GM23248 (cell line): ENCODE data around the gene RADX. TPM values are rescaled to one million over a fixed set of nuclear protein-coding genes. Genes with fewer than 3 reads are reported as not detected.

Experiments used
- DNase-seq: peaks from one replicate; pipeline ENCODE4 v3.0.0-alpha.2; 2015
- H2AFZ ChIP-seq: fragments of 200-600 bp; sonication (generic); 2 replicates; pipeline ENCODE4 v1.6.1; 2016; ENCODE audit warnings: antibody characterized with exemption
- H3F3A ChIP-seq: fragments of 200-600 bp; sonication (generic); 2 replicates; pipeline ENCODE4 v1.6.1; 2016; ENCODE audit warnings: mild to moderate bottlenecking, antibody characterized with exemption, mixed run types; ENCODE audit not compliant: insufficient read depth
- H3K27ac ChIP-seq: fragments of 200-600 bp; sonication (generic); 2 replicates; pipeline ENCODE4 v1.5.1; 2016; ENCODE audit warnings: mild to moderate bottlenecking
- H3K27me3 ChIP-seq: fragments of 200-600 bp; sonication (generic); replicated peaks from 2 replicates; pipeline ENCODE4 v1.6.1; 2016; ENCODE audit warnings: mild to moderate bottlenecking; ENCODE audit not compliant: insufficient read depth
- H3K36me3 ChIP-seq: fragments of 200-600 bp; sonication (generic); 2 replicates; pipeline ENCODE4 v1.6.1; 2016; ENCODE audit warnings: low read depth, mild to moderate bottlenecking
- H3K4me1 ChIP-seq: fragments of 200-600 bp; sonication (generic); 2 replicates; pipeline ENCODE4 v1.6.1; 2016; ENCODE audit warnings: mild to moderate bottlenecking; ENCODE audit not compliant: insufficient read depth
- H3K4me2 ChIP-seq: fragments of 200-600 bp; sonication (generic); one replicate; pipeline ENCODE4 v1.6.1; 2016; ENCODE audit warnings: mild to moderate bottlenecking; ENCODE audit not compliant: unreplicated experiment
- H3K4me3 ChIP-seq: fragments of 200-600 bp; sonication (generic); 2 replicates; pipeline ENCODE4 v1.5.1; 2016; ENCODE audit warnings: mild to moderate bottlenecking
- H3K79me2 ChIP-seq: fragments of 200-600 bp; sonication (generic); 2 replicates; pipeline ENCODE4 v1.6.1; 2016; ENCODE audit warnings: mild to moderate bottlenecking; ENCODE audit not compliant: insufficient read depth
- H3K9ac ChIP-seq: fragments of 200-600 bp; sonication (generic); 2 replicates; pipeline ENCODE4 v1.6.1; 2016; ENCODE audit warnings: mild to moderate bottlenecking
- H3K9me2 ChIP-seq: fragments of 200-600 bp; sonication (generic); 2 replicates; pipeline ENCODE4 v1.6.1; 2016; ENCODE audit warnings: mixed run types, mild to moderate bottlenecking, moderate library complexity; ENCODE audit not compliant: insufficient read depth
- H3K9me3 ChIP-seq: fragments of 200-600 bp; sonication (generic); one replicate; pipeline ENCODE4 v1.6.1; 2017; ENCODE audit warnings: low read depth
- H4K20me1 ChIP-seq: fragments of 200-600 bp; sonication (generic); 2 replicates; pipeline ENCODE4 v1.6.0; 2016; ENCODE audit not compliant: insufficient read depth
- EZH2 ChIP-seq: fragments of 200-600 bp; sonication (generic); IDR thresholded peaks from 2 replicates; pipeline ENCODE4 v1.6.1; 2018; ENCODE audit warnings: antibody characterized with exemption, mild to moderate bottlenecking; ENCODE audit not compliant: insufficient read depth, poor library complexity, severe bottlenecking
- EZH2phosphoT487 ChIP-seq: fragments of 200-600 bp; sonication (generic); IDR thresholded peaks from 2 replicates; pipeline ENCODE4 v1.6.1; 2018; ENCODE audit warnings: antibody characterized with exemption, moderate library complexity, mild to moderate bottlenecking, low read depth; ENCODE audit not compliant: insufficient read depth
- WGBS, 2 experiments: methylation state at CpG; one replicate each; pipeline ENCODE4 v1.1.6; 2015 to 2017; ENCODE audit warnings: low lambda C conversion rate in 2 of 2, low coverage in 1 of 2; ENCODE audit errors: missing lambda C conversion rate in 2 of 2; 5-methylcytosine and 5-hydroxymethylcytosine counted together
- in situ Hi-C: fragments of 300-500 bp; cut with MboI; formaldehyde crosslinking; loops from 2 replicates; pipeline ENCODE4 v1.15.0; 2020
- polyA plus RNA-seq: library from polyadenylated mRNA; unstranded; fragments of >200 nt; fragmentation: Nextera tagmentation; extraction: Ambion mirVana; gene quantifications from 2 replicates; pipeline ENCODE4 v1.2.1, GENCODE V29; 2016
- total RNA-seq: library from RNA; depleted of rRNA; stranded (reverse); fragments of >200 nt; shearing (Covaris generic); gene quantifications from 2 replicates; pipeline ENCODE4 v1.2.3, GENCODE V29; 2014

Gene RADX
- total and polyA plus RNA-seq, 2 experiments from 2014 or later: 0.53 to 2.1 TPM

DNA sequence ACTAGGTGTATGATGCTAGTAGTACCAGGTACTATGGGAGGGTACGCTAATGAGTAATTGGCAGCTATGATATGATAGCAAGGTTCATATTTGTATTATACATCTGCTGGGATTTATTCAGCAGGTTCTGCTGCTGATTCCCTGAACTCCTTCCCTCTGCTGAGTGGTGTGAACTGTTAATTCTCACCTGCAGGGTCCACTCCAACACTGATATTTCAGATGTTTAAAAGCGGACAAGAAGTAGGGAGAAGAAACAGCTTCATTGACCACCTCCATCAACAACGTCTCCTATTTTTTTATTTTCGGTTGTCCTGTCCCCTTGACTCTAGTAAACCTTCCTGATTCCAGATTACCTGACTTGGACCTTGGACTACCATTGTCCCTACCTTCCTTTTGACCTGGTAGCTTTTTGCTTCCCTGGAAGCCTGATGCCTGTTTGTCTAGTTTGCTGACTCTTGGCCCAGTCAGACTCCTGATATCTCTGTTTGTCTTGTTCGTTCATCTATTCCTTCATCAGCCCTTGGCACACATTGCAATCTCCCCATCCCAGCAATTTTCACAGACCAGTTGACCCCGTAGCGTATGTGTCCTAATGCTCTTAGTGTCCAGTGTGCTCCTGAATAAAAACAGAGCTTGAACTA, 80.8 kb downstream of the RADX start:
- in situ Hi-C loops: no loop called here
- no peak overlapping the region for H2AFZ ChIP-seq
- no peak overlapping the region for H3K4me3 ChIP-seq
- no peaks in the 10 kb centered on the region for H3K79me2 ChIP-seq
- H3K4me1 ChIP-seq: no peaks in the 10 kb centered on the region
- TF ChIP-seq EZH2phosphoT487 (no peak), EZH2 (no peak)
- no peak overlapping the region for H3K27ac ChIP-seq
- H3K36me3 ChIP-seq: no peaks in the 10 kb centered on the region
- H4K20me1 ChIP-seq: no peaks in the 10 kb centered on the region
- no peaks in the 10 kb centered on the region for H3K9me3 ChIP-seq
- no peak overlapping the region for H3K9ac ChIP-seq
- H3K4me2 ChIP-seq: no peak overlapping the region
- no peaks in the 10 kb centered on the region for H3F3A ChIP-seq
- WGBS, 2 experiments: 84% methylated on average over 7 of the region's 7 CpGs
- no peaks in the 10 kb centered on the region for H3K9me2 ChIP-seq
- DNase-seq: no peak
- no peaks in the 10 kb centered on the region for H3K27me3 ChIP-seq

- WGBS, 2 experiments: 70 to 80% methylated on average over 3 of the region's 3 CpGs
- H3K9ac ChIP-seq: no peak overlapping the region
- no peak for DNase-seq
- H3K4me1 ChIP-seq: peaks cover 10% of the 10 kb centered on the region
- H3K4me3 ChIP-seq: no peak overlapping the region
- no peaks in the 10 kb centered on the region for H3F3A ChIP-seq
- H3K27ac ChIP-seq: no peak overlapping the region
- no peaks in the 10 kb centered on the region for H3K36me3 ChIP-seq
- H3K9me3 ChIP-seq: no peaks in the 10 kb centered on the region
- no peaks in the 10 kb centered on the region for H4K20me1 ChIP-seq
- no peaks in the 10 kb centered on the region for H3K79me2 ChIP-seq
- in situ Hi-C loops: no loop called here
- H3K9me2 ChIP-seq: no peaks in the 10 kb centered on the region
- no peak overlapping the region for H3K4me2 ChIP-seq
- TF ChIP-seq EZH2: no peak
- H2AFZ ChIP-seq: no peak overlapping the region
- no peaks in the 10 kb centered on the region for H3K27me3 ChIP-seq
These were observed 84.7 kb downstream of the RADX start for GRCh38 chrX:106696502-106696901.

GRCh38 chrX:106698693-106699092, 86.9 kb downstream of the RADX start:
- Histone ChIP-seq H4K20me1 (no peaks in the 10 kb centered on the region), H2AFZ (peak overlapping the region; percentile 69), H3K27ac (peak overlapping the region; percentile 52), H3K27me3 (no peaks in the 10 kb centered on the region), H3F3A (no peaks in the 10 kb centered on the region), H3K4me3 (no peak overlapping the region), H3K4me2 (no peak overlapping the region), H3K36me3 (no peaks in the 10 kb centered on the region), H3K9ac (no peak overlapping the region), H3K9me3 (no peaks in the 10 kb centered on the region), H3K4me1 (peaks cover 10% of the 10 kb centered on the region), H3K79me2 (no peaks in the 10 kb centered on the region), H3K9me2 (no peaks in the 10 kb centered on the region)
- in situ Hi-C loops: no loop called here
- DNase-seq: peak; percentile 72
- TF ChIP-seq EZH2phosphoT487: no peak
- no peak for TF ChIP-seq EZH2
- 32 to 33% methylated on average over 3 of the region's 3 CpGs for WGBS, 2 experiments

DNA sequence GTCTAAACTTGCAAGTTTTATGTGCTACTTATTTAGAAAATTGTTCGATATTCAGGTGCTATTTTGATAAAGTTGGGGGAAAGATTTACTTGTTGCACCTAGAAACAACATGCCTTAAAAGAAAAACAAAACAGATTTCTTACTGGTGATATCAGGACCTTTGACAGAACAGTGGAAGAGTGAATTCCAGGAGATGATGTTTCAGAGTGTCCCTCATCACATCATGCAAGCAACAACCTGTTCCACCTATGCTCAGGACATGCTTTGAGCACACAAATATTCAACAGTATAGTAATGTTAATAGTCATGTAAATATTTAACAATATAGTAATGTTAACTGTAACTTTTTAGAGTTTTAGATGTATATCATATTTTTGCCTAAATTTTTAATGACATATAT, 90.9 kb downstream of the RADX start:
- no peak overlapping the region for H3K27ac ChIP-seq
- no peak overlapping the region for H3K4me2 ChIP-seq
- DNase-seq: no peak
- H2AFZ ChIP-seq: no peak overlapping the region
- H3K9ac ChIP-seq: no peak overlapping the region
- 94 to 95% methylated on average over 1 of the region's 1 CpG for WGBS, 2 experiments
- H3K79me2 ChIP-seq: no peaks in the 10 kb centered on the region
- no peak overlapping the region for H3K4me3 ChIP-seq
- no peaks in the 10 kb centered on the region for H3K36me3 ChIP-seq
- H3F3A ChIP-seq: peaks cover 2% of the 10 kb centered on the region; the same call in 1 of the 2 replicates
- no peaks in the 10 kb centered on the region for H4K20me1 ChIP-seq
- H3K9me3 ChIP-seq: no peaks in the 10 kb centered on the region
- TF ChIP-seq EZH2phosphoT487 (no peak), EZH2 (no peak)
- peaks cover 13% of the 10 kb centered on the region for H3K4me1 ChIP-seq
- H3K27me3 ChIP-seq: no peaks in the 10 kb centered on the region
- H3K9me2 ChIP-seq: no peaks in the 10 kb centered on the region
- in situ Hi-C loops: no loop called here

- H4K20me1 ChIP-seq: no peaks in the 10 kb centered on the region
These were observed 94.7 kb downstream of the RADX start for GRCh38 chrX:106706466-106706865.

More at GRCh38 chrX:106706466-106706865, 94.7 kb downstream of the RADX start:
- peaks cover 25% of the 10 kb centered on the region for H3K4me1 ChIP-seq
- in situ Hi-C loops: no loop called here
- no peaks in the 10 kb centered on the region for H3K36me3 ChIP-seq
- H3K9me3 ChIP-seq: no peaks in the 10 kb centered on the region
- H3K9me2 ChIP-seq: no peaks in the 10 kb centered on the region
- H3F3A ChIP-seq: peaks cover 13% of the 10 kb centered on the region
- DNase-seq: no peak
- H3K4me3 ChIP-seq: no peak overlapping the region
- no peak overlapping the region for H3K27ac ChIP-seq
- TF ChIP-seq EZH2phosphoT487 (no peak), EZH2 (no peak)
- 97 to 98% methylated on average over 3 of the region's 3 CpGs for WGBS, 2 experiments
- no peaks in the 10 kb centered on the region for H3K79me2 ChIP-seq
- H3K9ac ChIP-seq: no peak overlapping the region
- no peak overlapping the region for H3K4me2 ChIP-seq
- H2AFZ ChIP-seq: no peak overlapping the region
- no peaks in the 10 kb centered on the region for H3K27me3 ChIP-seq
